D721Med (cell line): Measurements from ENCODE around the gene PLEKHH1.

Source experiments
- DNase-seq: peaks from one replicate; pipeline ENCODE4 v3.0.0; 2011; ENCODE audit warnings: low spot score; ENCODE audit not compliant: insufficient read length
- FAIRE-seq: peaks from 2 replicates; lab custom pipeline; 2011; peaks lifted over from hg19 to GRCh38; lab: Jason Lieb, UNC
- CTCF ChIP-seq: IDR thresholded peaks from 2 replicates; pipeline ENCODE4 v1.5.1; 2012; ENCODE audit warnings: mild to moderate bottlenecking, control low read depth; ENCODE audit not compliant: insufficient read depth; ENCODE audit errors: missing control alignments

PLEKHH1 gene

GRCh38 chr14:67577909-67578749, 45.0 kb downstream of the PLEKHH1 start:
- FAIRE-seq (no peak), DNase-seq (no peak)
- no peak for TF ChIP-seq CTCF

- DNase-seq (no peak), FAIRE-seq (no peak)
- no peak for TF ChIP-seq CTCF
Measured at GRCh38 chr14:67579040-67579439, 46.0 kb downstream of the PLEKHH1 start.

- FAIRE-seq (no peak), DNase-seq (no peak)
- no peak for TF ChIP-seq CTCF
Measured at GRCh38 chr14:67579636-67580035, 46.5 kb downstream of the PLEKHH1 start.

GRCh38 chr14:67580336-67581171, 47.5 kb downstream of the PLEKHH1 start:
- no peak for TF ChIP-seq CTCF
- FAIRE-seq (no peak), DNase-seq (no peak)

GRCh38 chr14:67581643-67582042, 48.6 kb downstream of the PLEKHH1 start:
- no peak for FAIRE-seq
- no peak for TF ChIP-seq CTCF
- DNase-seq = no peak

- DNase-seq = no peak
- no peak for TF ChIP-seq CTCF
- no peak for FAIRE-seq
Measured at GRCh38 chr14:67582061-67582460, 49.0 kb downstream of the PLEKHH1 start.
